HepG2 (cell line): Measurements from ENCODE around the gene ARID5B. TPM values are rescaled to one million over a fixed set of nuclear protein-coding genes. Genes with fewer than 3 reads are reported as not detected.
A peak's percentile ranks its signal among the peaks of the same experiment; 100 is the strongest.

Experiments used
- ATAC-seq: fragments of 200-7000 bp; cut with Tn5 transposase; 3 replicates; pipeline ENCODE4 v1.9.1; 2020; ENCODE audit warnings: mild to moderate bottlenecking, moderate library complexity
- BruUV-seq: library from RNA; stranded (reverse); fragments of 400-500 nt; replicated peaks from 2 replicates; lab custom pipeline; 2021; lab: Mats Ljungman, UMichigan
- CTCF ChIA-PET: fragments of 300-600 bp; formaldehyde crosslinking; extraction: SDS; loops from one replicate; lab custom pipeline; 2021; ENCODE audit warnings: low total read pairs, inconsistent platforms, low intra/inter-chr PET ratio; lab: Yijun Ruan, JAX
- POLR2A ChIA-PET: fragments of 350-600 bp; sonication (Branson Sonifier 250); formaldehyde crosslinking; loops from one replicate; lab custom pipeline; 2020; ENCODE audit warnings: antibody characterized with exemption, inconsistent platforms; lab: Yijun Ruan, JAX
- DNase-seq: peaks from one replicate; pipeline ENCODE4 v3.0.0-alpha.2; 2015; ENCODE audit warnings: low spot score
- FAIRE-seq: peaks from 3 replicates; lab custom pipeline; 2011; peaks lifted over from hg19 to GRCh38; lab: Jason Lieb, UNC
- H2AFZ ChIP-seq: one replicate; pipeline ENCODE4 v1.6.1; 2011; ENCODE audit warnings: low read length, inconsistent platforms
- H3K27ac ChIP-seq: fragments of 300-600 bp; 3 replicates; pipeline ENCODE4 v1.8.0; 2011; ENCODE audit warnings: mixed run types, mild to moderate bottlenecking, mixed read lengths, low read length, inconsistent platforms; ENCODE audit not compliant: insufficient read depth; ENCODE audit errors: extremely low read length
- H3K27me3 ChIP-seq, 2 experiments: fragments of 200-600 bp in 1 of 2; 2 replicates in 1 of 2; 3 replicates in 1 of 2; pipeline versions ENCODE4 v1.6.0 to v1.8.0; 2011; ENCODE audit warnings: low read length in 2 of 2, mild to moderate bottlenecking in 2 of 2, moderate library complexity in 2 of 2, inconsistent platforms in 1 of 2; ENCODE audit not compliant: insufficient read depth in 2 of 2, control insufficient read depth in 1 of 2
- H3K36me3 ChIP-seq, 2 experiments: fragments of 200-600 bp in 1 of 2; replicated peaks in 1 of 2; 2 replicates in 1 of 2; 3 replicates in 1 of 2; pipeline versions ENCODE4 v1.5.1 to v1.8.0; 2011; ENCODE audit warnings: low read length in 2 of 2, inconsistent platforms in 1 of 2; ENCODE audit not compliant: insufficient read depth in 2 of 2, control insufficient read depth in 1 of 2
- H3K4me1 ChIP-seq: 2 replicates; pipeline ENCODE4 v1.5.1; 2012; ENCODE audit warnings: low read length, inconsistent platforms; ENCODE audit not compliant: insufficient read depth
- H3K4me2 ChIP-seq: 2 replicates; pipeline ENCODE4 v1.6.0; 2011; ENCODE audit warnings: low read depth, low read length, inconsistent platforms
- H3K4me3 ChIP-seq, 3 experiments: fragments of 200-600 bp in 1 of 3; sonication (generic), shearing (Covaris generic) in 1 of 3; replicated peaks in 1 of 3; 2 replicates each; pipeline ENCODE4 v1.5.1; 2011 to 2016; ENCODE audit warnings: low read length in 3 of 3, inconsistent platforms in 2 of 3, low read depth in 2 of 3, mild to moderate bottlenecking in 2 of 3, control low read depth in 1 of 3, mixed read lengths in 1 of 3; ENCODE audit not compliant: insufficient read depth in 1 of 3
- H3K79me2 ChIP-seq: one replicate; pipeline ENCODE4 v1.6.1; 2011; ENCODE audit warnings: low read length, inconsistent platforms; ENCODE audit not compliant: insufficient read depth
- H3K9ac ChIP-seq: 2 replicates; pipeline ENCODE4 v1.6.0; 2011; ENCODE audit warnings: mild to moderate bottlenecking, low read depth, low read length, inconsistent platforms; ENCODE audit not compliant: insufficient read depth
- H3K9me3 ChIP-seq: 2 replicates; pipeline ENCODE4 v1.5.1; 2012; ENCODE audit warnings: mild to moderate bottlenecking, low read length
- H4K20me1 ChIP-seq: 2 replicates; pipeline ENCODE4 v1.6.0; 2011; ENCODE audit warnings: inconsistent platforms, mild to moderate bottlenecking, low read length, moderate library complexity; ENCODE audit not compliant: insufficient read depth
- HNF1B ChIP-seq: sonication (generic); formaldehyde crosslinking; IDR thresholded peaks from 2 replicates; pipeline ENCODE4 v1.5.1; 2020; ENCODE audit warnings: mild to moderate bottlenecking, moderate library complexity, missing genetic modification reagents
- PATZ1 ChIP-seq: sonication (generic); formaldehyde crosslinking; IDR thresholded peaks from 2 replicates; pipeline ENCODE4 v1.4.0; 2020; ENCODE audit warnings: missing genetic modification reagents
- RXRA ChIP-seq: sonication (generic); formaldehyde crosslinking; IDR thresholded peaks from 2 replicates; pipeline ENCODE4 v1.5.1; 2020; ENCODE audit warnings: missing genetic modification reagents
- ZNF749 ChIP-seq: sonication (generic); formaldehyde crosslinking; IDR thresholded peaks from 2 replicates; pipeline ENCODE4 v1.8.0; 2022; ENCODE audit warnings: mild to moderate bottlenecking, missing genetic modification reagents, moderate library complexity, borderline replicate concordance
- WGBS: methylation state at CpG from one replicate; pipeline ENCODE4 v1.1.6; 2017; ENCODE audit warnings: low lambda C conversion rate; 5-methylcytosine and 5-hydroxymethylcytosine counted together
- in situ Hi-C: cut with HindIII; loops from 2 replicates; pipeline ENCODE4 v1.10.0; 2017; ENCODE audit warnings: low pct_unique_long_range_greater_than_20kb; ENCODE audit not compliant: extremely low pct_ligation_motif_present
- intact Hi-C: fragments of 100-400 bp; cut with micrococcal nuclease; formaldehyde crosslinking; loops from one replicate; pipeline ENCODE4 v1.10.0; 2022; ENCODE audit not compliant: unreplicated experiment
- polyA plus RNA-seq, 8 experiments: library from polyadenylated mRNA; depleted of rRNA in 3 of 8; stranded (reverse) in 7 of 8; unstranded in 1 of 8; fragments of >200 nt; fragmentation: Illumina TruSeq in 4 of 8; extraction: Trizol in 4 of 8; gene quantifications; 2 replicates each; pipeline versions ENCODE4 v1.2.1 to v1.2.3, GENCODE V29; 2011 to 2016; ENCODE audit warnings: low read depth in 4 of 8, missing spikeins in 1 of 8, mixed read lengths in 1 of 8; ENCODE audit not compliant: insufficient read depth in 1 of 8
- total RNA-seq, 5 experiments: library from RNA; depleted of rRNA; stranded (reverse); fragments of >200 nt; fragmentation: Illumina TruSeq; extraction: Trizol; gene quantifications; 2 replicates each; pipeline ENCODE4 v1.2.3, GENCODE V29; 2016; ENCODE audit warnings: low read depth in 1 of 5

The ARID5B gene
- total and polyA plus RNA-seq, 2 of the 13 experiments (the other 11 are each of a cell fraction or from before 2014, with no cell fraction given), result 6.2 to 21.1 TPM

- TF ChIP-seq HNF1B (CRISPR knock-in tag) (0 out of 2 replicates have a peak, but pooled peaks have one; percentile 12), RXRA (CRISPR knock-in tag) (peak; percentile 43; the same call in 1 of the 2 replicates)
These were observed 1.9 kb downstream of the ARID5B start (continued) for GRCh38 chr10:61903221-61903927.

GRCh38 chr10:61903928-61904344, 2.4 kb downstream of the ARID5B start:
- intact Hi-C loops (loop anchor here (1.0 to 5.0 kb wide), 4 partner anchors 60 to 363 kb away; partner anchors contain the start of gene RTKN2), in situ Hi-C loops (loop anchor here (5.0 to 10.0 kb wide), 3 partner anchors 143 to 351 kb away; no protein-coding TSS in a partner anchor)
- H3K4me3 ChIP-seq, result peak overlapping the region; percentile 93 to 96 (median 94)
- CTCF ChIA-PET, result no interaction called here
- POLR2A ChIA-PET, result interaction anchor here (0.6 to 2.1 kb wide), 12 partner anchors 12 to 567 kb away, joined by 3 to 12 read pairs (median 4); partner anchors contain the start of gene RTKN2
- BruUV-seq, result no TSS peak
- H3K36me3 ChIP-seq, result no peaks in the 10 kb centered on the region
- DNase-seq, result no peak
- TF ChIP-seq PATZ1 (CRISPR knock-in tag) (0 out of 2 replicates have a peak, but pooled peaks have one; percentile 22), ZNF749 (no peak)
- no peaks in the 10 kb centered on the region for H3K9me3 ChIP-seq
- no peak for ATAC-seq
- H3K4me1 ChIP-seq, result peaks cover 49% of the 10 kb centered on the region
- WGBS, result 6% methylated on average over 7 of the region's 7 CpGs
- peak overlapping the region; percentile 90 for H3K4me2 ChIP-seq
- no peaks in the 10 kb centered on the region; a peak in 1 of 5 replicates for H3K27me3 ChIP-seq
- peak overlapping the region; percentile 94 for H3K27ac ChIP-seq
- H3K79me2 ChIP-seq, result peaks cover 68% of the 10 kb centered on the region
- FAIRE-seq, result no peak
- H3K9ac ChIP-seq, result peak overlapping the region; percentile 96
- H4K20me1 ChIP-seq, result peaks cover 4% of the 10 kb centered on the region; the same call in 1 of the 2 replicates
- H2AFZ ChIP-seq, result no peak overlapping the region
